ENCODE measurements around the gene CLK3.
"Not testable (repeated sequence)": the region's sequence is repeated elsewhere in the genome, so short reads cannot be mapped to it uniquely, and the experiment has no call there.

GRCh38 chr15:74629696-74630095, 14.1 kb downstream of the CLK3 start:
- TF ChIP-seq CTCF (conservative IDR thresholded peaks at IDR 0.05); EZH2 (IDR thresholded peaks at IDR 0.05; ENCODE audit: low read depth): not testable (repeated sequence)
